Putamen (tissue), 1 donor: ENCODE results near the gene BMP2K.
A peak's percentile ranks its signal among the peaks of the same experiment; 100 is the strongest.

Experiments
- DNase-seq: peaks from one replicate; pipeline ENCODE4 v3.0.0-alpha.2; 2016; ENCODE audit warnings: low spot score

The BMP2K gene

DNA sequence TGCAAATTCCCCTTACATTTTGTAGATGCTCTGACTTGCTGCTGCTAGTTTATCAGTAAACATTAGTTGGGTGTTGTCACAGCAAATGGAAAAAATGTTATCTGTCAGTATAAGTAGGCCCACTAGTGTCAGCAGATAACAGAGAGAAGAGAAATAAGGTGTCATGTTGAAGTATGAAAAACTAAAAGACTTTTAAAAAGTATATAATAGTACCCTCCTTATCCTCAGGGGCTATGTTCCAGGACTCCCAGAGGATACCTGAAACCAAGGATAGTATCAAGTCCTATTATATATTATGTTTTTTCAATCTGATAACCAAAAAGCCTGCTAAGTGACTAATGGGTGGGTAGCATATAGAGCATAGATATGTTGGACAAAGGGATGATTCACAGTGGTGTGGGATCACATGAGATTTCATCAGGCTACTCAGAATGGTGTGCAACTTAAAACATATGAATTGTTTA, 11.6 kb upstream of the BMP2K start:
- no peak for DNase-seq

DNA sequence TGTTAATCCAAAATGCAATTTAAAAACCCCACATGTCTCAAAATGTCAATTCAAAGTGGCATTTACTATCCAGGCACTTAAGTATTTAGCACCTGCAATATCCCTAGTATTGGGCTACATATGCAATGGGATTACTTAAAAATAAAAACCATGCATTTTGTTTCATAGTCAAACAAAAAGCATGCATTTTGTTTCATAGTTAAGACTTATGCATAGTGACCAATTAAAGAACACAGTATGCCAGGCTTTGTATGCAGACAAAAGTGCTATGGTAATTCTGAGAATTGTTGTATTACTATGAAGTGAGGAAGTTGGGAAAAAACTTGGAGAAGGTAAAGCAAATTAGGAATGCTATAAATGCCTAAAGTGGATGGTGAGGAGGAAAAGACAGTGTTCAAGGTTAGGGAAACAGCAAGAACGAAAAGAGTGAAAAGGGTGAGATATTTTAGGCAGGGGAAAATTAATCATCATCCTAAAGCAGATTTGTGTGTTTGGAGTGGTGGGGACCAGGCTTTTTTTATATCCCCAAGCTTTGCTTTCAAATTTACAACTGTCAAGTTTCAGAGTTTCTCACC, 10.6 kb upstream of the BMP2K start:
- DNase-seq = no peak

DNA sequence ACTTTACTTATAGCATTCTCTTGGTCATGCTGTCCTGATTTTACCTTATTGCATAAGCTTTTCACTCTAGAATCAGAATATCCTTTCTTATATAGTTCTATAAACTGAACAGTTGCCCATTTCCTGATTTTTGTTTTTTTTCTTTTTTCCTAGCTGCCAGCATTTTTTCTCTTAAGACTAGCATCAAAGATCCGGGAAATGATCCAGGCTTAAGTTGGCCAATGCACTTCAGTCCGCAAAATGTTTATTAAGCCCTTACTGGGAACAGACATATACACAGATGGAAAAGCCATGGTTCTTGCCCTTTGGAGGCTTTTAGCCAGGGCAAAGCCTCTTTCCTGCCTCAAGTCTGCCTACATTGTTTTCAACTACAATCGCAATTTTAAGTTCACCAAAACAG, 10.1 kb upstream of the BMP2K start:
- DNase-seq = no peak

DNA sequence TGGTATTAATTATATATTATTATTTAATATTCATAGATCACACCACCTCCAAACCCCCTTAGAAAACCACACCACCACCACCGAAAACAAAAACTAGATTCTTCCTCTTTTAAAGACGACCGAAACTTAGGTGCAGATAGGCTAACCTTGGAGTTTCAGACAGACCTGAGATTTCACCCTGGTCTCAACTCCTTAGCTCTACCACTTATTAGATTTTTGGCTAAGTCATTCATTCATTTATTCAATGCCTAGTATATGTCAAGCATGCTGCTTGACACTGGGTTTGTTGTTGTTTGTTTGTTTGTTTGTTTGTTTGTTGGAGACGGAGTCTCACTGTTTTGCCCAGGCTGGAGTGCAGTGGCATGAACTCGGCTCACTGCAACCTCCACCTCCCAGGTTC, 9.5 kb upstream of the BMP2K start:
- no peak for DNase-seq

DNA sequence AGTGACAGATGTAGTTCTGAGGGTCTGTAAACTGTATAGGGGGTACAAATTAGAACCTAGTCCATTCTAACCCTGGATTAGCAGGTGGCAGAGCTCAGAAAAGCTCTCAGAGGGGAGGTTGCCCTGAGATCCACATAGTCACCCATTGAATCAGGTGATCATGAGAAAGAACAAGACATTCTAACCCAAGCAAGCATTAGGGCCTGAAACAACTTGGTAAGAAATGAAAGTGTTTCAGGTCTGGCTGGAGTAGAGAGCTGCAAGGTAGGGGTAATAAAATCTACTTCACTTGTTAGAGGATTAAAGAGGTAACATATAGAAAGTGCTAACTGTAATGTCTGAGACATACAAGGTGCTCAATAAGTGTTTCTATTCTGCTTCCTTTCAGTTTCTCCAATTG, 8.8 kb upstream of the BMP2K start:
- DNase-seq = no peak

DNA sequence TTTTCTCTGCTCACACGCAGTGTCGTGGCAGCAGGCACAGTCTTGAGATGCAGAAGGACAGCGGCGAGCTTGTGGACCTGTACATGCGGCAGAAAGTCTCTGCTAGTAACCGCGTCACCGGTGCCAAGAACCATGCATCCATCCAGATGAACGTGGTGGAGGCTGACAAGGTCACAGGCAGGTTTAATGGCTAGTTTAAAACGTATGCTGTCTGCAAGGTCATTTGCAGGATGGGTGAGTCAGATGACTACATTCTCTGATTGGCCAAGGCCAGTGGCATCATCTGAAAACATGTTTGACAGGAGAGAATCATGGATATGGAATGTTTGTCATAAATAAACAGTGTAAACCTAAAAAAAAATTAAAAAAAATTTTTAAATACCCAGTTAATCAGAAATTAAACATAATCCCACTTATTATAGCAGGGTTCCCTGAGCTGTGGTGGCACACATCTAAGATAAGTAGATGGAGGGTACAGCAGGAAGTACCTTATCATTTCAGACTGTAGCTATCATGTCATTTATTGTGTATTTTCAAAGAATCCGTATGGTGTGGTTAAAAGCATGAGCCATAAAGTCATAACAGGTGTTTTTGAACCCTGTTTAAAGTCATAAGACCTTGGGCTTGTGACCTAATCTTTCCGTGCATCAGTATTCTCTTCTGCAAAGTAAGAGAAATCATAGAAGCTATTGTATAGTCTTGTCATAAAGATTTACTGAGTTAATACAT, 7.5 kb upstream of the BMP2K start:
- no peak for DNase-seq

DNA sequence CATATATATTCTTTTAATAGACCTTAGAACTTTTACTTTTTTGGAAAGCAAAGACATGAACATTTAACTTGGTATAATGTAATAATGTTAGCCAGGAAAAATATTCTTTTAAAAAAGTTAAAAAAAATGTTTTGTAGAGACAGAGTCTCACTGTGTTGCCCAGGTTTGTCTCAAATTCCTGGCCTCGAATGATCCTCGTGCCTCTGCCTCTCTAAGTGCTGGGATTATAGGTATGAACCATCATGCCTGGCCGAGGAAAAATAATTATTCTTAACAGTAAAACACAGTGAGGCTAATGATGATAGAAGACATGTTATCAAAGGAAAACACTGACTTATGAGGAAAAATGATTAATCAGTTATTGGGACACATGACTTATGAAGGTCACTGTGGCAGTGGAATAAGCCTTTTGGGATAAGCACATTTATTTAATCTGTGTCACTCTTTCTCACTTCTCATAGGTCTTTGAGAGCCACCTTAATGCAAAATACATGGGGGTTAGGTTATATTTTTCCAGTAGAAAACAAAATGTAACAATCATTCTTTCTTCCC, 6.0 kb upstream of the BMP2K start:
- no peak for DNase-seq

DNA sequence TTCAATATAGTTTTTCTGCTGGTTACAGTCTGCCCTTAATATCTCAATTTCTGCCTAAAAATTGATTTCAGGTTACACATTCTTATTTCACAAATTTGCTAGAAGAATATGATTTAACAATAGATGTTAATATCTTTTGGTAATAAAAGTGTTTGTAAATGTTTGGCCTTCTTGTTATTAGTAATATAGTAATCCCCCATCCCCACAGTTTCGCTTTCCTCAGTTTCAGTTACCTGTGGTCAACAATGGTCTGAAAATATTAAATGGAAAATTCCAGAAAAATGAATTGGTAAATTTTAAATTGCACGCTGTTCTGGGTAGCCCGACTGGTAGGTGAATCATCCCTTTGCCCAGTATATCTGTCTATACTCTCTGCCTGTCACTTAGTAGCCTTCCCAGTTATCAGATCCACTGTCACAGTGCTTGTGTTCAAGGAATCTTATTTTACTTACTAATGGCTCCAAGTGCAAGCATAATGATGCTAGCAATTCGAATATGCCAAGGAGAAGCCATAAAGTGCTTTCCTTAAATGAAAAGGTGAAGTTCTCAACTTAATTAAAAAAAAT, 3.5 kb upstream of the BMP2K start:
- no peak for DNase-seq

DNA sequence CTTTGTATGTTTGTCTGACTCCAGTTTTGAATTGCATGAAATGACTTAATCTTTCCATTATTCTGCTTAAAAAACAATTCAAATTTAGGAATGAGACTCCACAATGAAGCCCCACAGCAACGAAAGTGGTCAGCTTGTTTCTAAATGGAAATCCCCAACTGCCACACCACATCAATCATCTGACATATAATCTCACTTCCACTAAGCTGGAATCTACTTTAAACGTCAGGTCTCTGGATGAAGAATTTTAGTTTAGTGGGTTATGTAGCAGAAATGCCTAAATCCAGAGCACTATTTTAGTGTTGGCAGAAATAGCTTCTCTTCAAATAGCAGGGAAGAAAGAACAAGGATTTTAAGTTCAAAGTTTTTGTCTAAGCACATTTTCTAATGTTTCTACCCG, 1.7 kb upstream of the BMP2K start:
- DNase-seq = no peak

DNA sequence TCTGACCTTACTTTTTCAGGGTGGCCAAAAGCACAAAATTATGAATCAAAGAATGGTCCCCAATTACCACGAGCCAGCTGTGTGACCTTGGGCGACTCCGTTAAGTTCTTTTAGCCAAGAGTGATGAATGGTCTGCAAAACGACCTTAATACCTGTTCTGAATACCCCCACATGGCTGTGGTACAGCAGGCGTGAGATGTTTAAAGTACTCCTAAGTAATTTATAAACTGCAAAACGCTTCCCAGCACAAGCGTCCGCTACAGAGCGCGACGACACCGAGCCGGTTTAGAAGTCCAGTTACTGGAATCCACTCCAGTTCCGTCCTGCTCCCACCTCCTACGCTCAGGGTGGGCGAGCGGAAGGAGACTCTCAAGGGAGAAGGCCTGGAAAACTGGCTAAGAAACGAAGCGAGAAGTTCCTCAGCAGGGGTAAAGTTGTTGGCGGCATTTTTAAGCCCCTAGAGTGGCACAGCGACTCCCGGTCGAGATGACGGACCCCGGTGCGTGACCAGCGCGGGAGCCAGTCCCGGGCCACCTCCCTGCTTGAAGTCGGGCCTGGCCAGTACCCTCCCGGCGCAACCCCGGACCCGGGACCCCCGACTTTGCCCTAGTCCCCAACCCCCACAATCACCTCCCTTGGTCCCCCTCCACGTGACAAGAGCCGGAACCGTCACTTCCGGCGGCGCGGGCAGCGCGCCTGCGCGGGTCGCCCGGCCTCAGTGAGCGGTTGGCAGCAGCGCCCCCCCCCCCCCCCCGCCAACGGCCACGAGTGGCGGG, 659 bp upstream of the BMP2K start:
- peak; percentile 88 for DNase-seq

DNA sequence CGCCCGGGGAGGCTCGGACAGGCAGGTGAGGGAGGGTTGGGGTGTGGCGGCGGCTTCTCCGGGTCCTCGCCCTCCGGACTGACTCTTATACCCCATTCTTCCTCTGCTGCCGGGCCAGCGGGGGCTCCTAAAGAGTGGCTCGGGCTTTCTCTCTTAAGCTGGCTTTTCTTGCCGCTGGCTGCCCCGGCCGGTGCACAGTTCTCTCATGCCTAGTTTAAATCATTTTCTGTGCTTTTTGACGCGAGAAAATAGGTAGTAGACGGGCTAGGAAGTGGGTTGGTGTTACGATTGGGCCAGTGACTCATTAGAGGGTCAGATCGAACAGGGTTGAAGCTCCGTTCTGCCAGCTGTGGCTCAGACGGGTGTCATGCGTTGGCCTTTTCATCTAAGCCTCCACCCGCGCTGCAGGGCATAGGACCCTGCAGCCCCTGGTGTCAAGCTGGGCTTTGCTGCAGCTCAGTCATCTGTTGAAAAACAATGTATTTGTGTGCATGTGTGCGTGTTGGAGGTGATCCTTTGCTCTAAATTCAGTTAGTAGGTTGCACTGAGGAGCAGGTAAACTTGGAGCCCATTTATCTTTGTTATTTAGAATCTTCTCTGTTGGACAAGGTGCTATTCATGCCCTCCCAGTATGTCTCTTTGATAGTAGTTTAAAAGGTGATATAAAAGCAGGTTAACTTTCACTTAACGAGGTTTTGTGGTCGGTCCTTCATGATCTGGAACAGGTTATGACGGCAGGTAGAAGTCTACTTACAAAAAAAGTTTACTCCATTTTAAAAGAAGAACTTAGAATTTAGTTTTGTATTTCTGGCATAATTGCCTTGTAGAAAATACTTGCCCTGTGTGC, 802 bp downstream of the BMP2K start:
- DNase-seq = peak; percentile 23

DNA sequence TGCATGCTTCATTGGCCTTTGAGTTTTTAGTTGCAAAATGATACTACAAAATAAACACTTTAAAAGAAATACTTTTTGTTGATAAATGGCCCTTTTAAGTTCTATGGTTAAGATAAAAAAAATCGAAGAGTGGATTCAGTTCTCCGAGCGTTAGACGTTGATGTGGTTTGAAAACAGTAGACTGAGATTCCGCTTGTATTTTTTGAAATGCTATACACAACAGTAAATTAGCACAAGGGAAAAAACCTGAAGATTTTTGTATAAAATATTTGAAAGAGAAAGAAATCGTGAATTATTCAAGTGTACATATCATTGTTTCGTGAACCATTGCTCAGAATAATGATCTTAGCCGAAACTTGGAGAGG, 1.4 kb downstream of the BMP2K start:
- no peak for DNase-seq

DNA sequence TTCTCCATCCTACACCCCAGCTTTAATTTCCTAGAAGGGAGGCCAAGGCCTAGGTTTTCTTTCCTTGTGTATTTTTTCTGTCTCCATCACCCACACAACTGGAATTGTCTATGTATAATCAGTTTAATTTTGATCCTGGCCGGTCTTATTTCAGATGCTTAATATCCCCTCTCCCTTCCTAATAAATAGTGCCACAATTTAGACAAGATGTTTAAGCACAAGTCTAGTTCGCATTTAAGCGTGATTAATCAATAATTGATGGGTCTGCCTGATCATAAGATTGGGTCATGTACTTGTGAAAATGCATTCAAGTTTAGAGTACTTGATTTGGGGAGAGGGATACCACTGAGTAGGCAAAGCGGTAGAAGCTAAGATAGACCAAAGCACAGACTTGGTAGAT, 2.4 kb downstream of the BMP2K start:
- no peak for DNase-seq

DNA sequence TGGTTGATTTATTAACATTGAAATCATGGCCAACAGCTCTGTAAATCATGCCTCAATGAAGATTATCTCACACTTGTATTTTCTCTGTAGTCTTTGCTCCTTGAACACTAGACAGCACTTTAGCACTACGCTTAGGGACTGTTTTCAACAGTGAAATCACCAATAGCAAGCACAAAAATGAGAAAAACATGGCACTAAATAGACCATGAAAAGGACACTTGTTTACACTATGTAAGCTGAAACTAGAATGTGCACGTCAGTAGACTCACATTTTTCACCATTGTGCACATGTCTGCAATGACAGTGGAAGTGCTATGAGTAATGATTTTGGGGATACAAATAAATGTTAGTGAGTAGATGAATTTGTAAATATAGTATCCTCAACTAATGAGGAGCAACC, 3.1 kb downstream of the BMP2K start:
- DNase-seq = no peak

DNA sequence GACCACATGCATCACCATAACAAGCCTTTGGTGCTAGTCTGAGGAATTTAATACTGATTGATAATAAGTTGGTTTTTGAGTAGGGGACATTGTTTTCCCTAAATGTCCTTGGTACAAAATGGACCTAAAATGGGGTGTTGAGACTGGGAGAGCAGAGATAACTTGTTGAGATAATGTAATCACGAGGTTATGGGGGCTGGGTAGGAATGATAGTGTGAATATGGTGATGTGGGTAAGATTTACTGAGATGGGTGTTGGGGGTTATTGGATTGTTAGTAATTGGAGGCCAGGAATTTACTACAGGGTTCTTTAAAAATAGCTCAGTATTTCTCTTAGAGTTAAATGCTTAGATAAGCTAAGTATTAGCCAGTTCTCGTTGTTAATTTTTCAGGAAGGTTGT, 3.9 kb downstream of the BMP2K start:
- DNase-seq = no peak

DNA sequence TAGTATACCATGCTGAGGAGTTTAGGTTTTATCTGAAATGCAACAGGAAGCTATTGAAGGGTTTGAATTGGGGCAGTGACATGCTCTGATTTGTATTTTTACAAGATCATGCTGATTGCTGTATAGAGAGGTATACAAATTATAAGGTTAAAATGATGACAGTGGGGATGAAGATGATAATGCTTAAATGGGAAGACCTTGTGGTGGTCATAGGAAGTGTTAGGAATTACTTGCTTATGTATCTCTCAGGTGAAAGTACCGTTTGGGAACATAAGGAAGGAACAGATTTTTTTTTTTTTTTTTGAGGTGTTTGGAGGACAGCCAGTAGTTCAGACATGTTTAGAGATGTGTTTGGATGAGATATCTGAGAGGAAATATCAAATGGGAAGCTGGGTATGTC, 5.0 kb downstream of the BMP2K start:
- no peak for DNase-seq

DNA sequence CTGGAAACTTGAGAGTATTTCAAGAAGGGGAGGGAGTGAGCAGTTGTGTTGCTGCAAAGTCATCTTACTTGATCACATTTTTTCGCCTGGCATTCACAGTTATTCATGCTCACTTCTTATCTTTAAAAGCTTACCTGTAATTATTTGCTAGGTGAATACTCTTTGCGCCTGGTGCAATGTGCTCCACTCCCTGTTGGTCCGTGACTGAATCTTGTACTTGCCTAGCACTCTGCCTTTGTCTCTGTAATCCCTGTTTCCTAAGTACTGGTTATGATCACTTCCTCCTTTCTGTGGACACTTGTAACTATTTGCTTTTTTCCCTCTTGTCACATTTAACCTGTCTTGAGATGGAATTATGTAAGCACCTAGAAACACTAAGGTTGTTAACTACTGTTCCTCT, 5.8 kb downstream of the BMP2K start:
- no peak for DNase-seq

DNA sequence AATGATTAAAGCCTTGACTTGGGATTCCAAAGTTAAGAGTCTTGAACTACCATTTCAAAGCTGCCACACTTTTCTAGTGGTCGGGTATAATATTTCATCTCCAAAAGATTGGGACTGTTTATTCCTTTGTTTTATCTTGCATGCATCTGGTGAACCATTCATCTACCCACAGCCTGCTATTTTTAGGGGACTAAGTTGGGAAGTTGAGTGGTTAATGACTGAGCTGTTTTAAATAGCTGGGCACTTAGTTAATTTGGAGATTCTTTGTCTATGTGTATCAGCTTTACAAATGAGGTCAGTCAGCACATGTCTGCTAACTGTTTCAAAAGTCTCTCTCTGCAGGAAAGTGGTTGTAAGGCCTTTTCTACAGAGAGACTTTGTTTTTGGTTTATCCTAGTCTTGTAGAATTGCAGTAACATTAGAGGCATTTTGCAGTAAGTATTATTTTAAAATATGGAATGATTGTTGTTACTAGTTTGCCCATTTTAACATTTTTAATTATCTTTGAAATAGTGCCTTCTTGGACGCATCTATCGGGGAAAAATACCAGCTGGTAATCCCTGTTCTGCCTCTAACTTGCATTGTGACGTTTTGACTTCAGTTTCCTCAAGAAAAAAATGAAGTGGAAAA, 8.2 kb downstream of the BMP2K start:
- DNase-seq = no peak

DNA sequence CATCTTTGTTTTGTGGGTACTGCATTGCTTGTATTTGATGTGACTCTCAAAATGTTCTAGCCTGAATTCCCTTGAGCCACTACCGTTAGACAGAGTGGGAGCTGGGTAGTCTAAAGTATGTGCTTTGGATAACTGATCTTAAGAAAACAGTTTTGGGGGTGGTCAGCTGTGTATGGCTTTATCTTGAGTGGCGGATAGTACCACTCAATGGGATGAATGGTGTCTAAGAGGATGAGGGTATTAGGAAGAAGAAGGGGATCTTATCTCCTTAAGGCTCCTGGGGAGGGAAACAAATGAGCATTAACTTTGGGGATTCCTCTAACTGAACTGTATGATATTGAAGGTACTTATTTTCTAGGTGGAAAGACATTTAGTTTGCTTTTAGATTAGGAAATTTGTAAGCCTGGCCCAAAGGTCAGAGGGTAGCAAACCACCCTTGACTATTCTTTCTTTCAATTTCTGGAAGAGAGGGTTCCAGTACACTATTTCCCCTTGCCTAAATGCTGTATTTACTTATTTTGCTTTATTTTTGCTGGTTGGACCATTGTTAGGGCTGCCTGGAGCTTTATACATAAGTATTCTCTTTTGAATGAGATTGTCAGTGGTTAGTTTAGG, 11.3 kb downstream of the BMP2K start:
- DNase-seq = no peak

DNA sequence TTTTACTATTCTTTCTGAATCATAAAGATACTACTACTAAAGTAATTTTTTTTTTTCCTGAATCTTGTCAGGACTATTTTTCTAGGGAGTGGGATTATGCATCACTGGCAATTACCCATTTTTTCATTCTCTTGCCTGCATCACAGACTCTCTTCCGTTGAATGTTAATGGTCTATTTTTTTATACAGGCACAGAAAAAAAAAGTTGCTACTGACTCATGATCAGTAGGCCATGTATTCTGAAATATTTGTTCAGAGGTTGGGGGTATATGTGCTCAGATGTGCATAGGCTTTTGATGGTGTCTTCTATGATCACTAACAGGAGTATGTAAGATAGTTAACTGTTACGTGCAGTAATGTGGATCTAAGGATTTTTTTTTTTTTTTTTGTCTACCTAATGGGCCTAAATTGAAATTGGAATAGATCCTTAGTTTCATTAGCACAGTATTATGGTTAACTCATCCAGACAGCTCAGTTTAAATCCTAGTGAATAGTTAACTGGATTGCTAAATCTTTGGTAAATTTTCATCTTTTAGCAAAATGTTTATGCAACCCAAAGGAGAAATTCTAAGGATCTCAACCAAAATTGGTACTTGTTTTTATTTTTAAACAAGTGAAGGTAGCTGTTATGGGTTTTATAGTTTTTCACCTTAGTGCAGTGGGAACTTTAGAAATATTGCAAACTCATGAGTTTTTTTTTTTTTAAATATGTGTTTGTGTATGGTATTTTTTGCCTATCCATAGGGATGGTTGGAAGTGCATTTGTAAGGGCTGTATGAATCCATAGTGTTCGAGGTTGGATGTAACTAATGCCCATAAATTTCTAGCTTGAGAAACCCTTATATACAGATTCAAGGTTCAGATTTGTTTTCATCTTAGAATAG, 12.1 kb downstream of the BMP2K start:
- no peak for DNase-seq
